Stimulated activated CD4-positive, alpha-beta T cell treated with anti-CD3 and anti-CD28 coated beads, Interleukin-4, amount 100 ng/mL, for 48 hours (primary cell): ENCODE measurements around the gene CLIC3.

Experiments used
- DNase-seq, 2 donors: peaks; one replicate each; pipeline ENCODE4 v3.0.0-alpha.2; 2020; ENCODE audit warnings: low read depth in 2 of 2

Gene CLIC3

DNA sequence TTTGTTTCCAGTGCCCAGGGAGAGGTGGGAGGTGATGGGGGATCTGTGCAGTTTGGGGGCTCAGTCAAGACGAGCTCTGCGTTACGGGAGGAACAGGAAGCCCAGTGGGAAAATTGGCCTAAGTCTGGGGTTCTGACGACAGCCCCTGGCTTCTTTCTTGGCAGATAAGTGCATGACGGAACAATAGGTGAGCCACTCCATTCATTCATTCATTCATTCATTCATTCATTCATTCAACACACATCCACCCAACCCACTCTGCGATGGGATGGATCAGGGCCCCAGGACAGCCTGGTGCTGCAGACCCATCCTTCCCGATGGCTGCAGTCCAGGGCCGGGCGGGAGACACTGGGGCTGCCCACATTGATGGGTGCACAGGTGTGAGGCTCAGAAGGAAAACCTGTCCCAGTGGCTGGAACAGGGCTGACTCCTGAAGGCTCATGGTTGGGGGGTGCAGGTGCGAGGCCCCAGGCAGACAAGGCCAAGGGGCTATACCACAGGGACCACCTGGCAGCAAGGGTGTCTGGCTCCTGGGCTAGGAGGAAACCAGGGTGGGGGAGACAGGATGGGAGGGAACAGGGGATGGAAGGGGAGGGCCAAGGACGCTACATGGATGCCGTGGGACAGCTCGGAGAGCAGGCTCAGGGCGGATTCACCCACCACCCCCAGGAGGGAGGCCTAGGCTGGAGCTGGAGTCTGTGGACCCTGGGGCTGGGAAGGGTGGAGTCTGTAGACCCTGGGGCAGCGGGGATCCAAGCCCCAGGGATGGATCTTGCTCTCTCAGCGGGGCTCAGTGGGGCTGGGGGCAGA lies 15.5 kb downstream of the CLIC3 start:
- no peak for DNase-seq

DNA sequence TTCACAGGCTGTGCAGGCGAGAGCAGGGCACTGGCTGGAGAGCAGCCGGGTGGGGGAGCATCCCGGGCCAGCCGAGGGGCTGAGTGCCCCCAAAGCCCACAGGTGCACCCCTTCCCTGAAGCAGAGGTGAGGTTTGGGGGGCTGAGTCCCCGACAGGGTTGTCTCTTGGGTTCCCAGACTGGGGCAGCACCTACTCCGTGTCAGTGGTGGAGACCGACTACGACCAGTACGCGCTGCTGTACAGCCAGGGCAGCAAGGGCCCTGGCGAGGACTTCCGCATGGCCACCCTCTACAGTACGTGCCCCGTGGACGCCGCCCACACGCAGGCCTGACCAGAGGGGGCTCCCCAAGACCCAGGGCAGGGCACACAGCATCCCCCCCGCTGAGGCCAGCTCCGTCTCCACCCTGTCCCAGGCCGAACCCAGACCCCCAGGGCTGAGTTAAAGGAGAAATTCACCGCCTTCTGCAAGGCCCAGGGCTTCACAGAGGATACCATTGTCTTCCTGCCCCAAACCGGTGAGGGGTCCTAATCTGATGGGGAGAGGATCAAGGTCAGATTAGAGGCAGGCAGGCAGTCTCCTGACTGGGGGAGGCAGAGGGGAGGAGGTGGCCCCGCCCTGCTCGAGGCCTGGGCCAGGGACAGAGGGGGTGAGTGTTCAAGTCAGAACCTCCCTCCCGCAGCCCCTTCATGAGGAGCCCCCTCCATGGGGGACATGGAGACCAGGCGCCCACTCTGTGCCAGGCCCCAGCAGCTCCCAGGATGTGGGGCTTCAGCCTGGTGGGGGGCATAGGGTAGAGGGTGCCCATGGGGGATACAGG lies 16.4 kb downstream of the CLIC3 start:
- DNase-seq = no peak

DNA sequence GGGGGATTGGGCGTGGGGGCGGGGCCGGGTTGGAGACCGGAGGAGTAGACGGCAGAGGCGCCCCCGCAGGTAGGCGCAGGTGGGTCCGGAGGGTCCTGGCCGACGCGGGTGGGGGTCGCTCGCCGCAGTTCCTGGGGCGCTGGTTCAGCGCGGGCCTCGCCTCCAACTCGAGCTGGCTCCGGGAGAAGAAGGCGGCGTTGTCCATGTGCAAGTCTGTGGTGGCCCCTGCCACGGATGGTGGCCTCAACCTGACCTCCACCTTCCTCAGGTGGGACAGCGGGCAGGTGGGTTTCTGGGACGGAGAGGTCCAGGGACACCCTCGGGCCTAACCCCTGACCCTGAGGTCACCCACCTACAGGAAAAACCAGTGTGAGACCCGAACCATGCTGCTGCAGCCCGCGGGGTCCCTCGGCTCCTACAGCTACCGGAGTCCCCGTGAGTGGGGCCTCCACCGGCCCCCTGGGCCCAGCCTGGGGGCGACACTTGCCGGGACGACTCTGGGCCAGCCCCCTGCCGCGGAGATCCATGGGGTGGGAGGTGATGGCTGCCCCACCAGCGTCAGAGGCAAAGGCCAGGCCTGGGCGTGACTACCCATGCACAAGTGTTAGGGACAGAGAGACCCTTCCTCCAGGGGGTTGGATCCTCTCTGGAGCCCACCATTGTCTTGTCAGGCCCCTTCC lies 17.4 kb downstream of the CLIC3 start:
- no peak for DNase-seq

DNA sequence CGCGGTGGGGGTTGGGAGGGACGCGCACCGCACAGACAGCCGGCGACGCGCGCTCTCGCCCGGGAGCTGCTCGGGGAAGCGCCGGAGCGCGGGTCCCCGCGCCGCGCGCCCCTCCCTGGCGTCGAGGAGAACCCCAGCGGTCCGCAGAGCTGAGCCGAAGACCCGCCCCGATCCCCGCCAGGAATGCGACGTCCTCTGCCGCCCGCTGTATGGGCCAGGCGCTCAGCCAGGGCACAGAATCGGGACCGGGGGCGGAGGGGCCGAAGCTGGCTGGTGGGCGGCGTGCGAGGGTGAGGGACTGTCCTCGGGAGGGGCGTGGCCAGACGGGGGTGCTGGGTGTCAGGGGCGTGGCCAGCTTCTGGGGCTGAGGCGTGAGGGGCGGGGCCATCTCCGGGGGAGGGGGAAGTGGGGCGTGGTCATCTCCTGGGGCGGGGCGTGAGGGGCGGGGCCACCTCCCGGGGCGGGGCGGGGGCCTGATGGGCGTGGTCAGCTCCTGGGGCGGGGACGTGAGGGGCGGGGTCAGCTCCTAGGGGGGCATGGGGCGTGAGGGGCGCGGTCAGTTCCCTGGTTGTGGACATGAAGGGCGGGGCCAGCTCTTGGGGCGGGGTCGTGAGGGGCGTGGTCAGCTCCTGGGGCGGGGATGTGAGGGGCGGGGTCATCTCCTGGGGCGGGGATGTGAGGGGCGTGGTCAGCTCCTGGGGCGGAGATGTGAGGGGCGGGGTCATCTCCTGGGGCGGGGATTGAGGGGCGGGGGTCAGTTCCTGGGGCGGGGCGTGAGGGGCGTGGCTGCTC lies 18.1 kb downstream of the CLIC3 start:
- peak; percentile 58 to 69 for DNase-seq

DNA sequence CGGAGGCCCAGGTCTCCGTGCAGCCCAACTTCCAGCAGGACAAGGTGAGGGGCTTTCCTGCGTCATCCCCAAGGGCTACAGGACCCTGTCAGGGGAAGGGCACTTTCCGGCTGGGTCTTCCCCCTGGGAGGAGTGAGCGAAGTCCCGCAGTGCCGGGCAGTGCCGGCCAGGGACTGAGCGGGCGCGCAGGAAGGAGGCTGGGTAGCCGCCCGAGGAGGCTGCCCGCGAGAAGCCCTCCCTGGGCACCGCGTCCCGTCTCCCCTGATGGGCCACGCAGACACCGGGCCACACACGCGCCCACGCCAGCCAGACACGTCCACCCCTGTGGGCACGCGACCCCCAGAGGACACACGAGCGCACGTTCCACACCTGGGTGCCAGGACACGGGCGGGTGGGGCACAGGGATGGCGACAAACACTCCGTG lies 18.7 kb downstream of the CLIC3 start:
- DNase-seq = no peak

DNA sequence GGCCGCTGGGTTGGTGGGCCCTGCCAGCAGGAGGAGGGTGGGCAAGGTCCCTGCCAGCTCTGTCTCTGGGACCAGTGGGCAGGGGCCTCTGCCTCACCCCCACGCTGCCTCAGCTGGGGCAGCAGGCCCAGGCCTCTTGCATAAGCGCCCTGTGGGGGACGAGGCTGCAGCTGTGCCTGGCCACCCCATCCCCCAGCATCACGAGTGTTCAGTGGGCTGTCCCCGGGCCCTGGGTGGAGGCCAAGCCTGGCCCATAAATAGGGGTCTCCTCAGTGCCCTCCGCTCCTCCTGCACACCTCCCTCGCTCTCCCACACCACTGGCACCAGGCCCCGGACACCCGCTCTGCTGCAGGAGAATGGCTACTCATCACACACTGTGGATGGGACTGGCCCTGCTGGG lies 19.1 kb downstream of the CLIC3 start, which contains the start of gene PTGDS:
Gene PTGDS, plus strand, starts transcription at position 282 of the 400 bp plus-strand sequence. Its CDS starts 75 bp downstream, at position 357.
- DNase-seq = no peak

DNA sequence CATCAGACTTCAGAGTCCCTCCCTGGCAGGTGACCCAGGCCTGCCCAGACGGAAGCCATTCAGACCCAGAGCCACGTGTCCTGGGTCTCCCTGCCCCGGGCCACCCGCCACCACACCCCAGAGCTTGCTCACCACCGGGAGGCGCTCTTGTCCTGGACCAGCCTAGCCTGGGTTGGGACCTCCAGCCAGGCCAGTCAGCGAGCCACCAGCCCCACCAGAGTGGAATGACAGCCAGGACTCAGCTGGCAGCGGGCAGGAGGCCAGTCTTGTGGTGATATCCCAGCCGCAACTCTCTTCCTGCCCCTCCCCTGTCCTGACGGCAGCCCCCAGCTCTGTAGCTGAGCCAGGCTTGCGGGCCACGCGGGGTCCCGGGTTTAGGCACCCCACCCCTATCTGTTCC lies 20.7 kb downstream of the CLIC3 start:
- peak in 1 of 2 donors; percentile 34 for DNase-seq

DNA sequence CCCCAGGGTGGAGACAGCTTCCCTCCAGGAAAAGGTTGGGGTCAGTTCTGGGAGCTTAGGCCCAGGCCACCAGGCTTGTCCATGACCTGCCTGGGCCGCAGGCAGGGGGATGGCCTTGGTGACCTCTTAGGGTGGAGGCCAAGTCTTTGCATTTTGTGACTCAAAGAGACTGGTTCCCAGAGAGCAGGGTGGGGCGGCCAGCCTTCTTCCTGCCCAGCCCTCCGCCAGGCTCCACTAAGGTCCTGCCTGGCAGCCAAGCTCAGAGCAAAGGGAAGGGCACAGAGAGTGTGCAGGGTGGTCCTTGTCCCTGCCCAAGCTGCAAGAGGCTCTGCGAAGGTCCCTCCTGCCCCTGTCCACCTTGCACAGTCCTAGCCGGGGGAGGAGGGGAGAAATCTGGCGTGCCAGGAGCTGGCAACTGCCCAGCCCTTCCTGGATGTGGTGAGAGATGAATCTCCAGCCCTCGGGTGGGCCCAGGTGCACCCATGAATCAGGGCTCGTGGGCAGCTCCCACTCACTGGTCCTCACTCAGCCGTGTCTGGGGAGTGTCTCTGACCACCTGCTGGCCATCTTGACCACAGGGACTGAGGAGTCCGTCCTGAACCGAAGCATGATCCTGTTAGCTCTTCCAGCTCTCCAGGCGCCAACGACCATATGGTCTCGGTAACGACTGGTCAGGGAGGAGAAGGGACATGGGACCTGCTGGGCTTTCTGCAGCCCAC lies 21.4 kb downstream of the CLIC3 start:
- DNase-seq = no peak

DNA sequence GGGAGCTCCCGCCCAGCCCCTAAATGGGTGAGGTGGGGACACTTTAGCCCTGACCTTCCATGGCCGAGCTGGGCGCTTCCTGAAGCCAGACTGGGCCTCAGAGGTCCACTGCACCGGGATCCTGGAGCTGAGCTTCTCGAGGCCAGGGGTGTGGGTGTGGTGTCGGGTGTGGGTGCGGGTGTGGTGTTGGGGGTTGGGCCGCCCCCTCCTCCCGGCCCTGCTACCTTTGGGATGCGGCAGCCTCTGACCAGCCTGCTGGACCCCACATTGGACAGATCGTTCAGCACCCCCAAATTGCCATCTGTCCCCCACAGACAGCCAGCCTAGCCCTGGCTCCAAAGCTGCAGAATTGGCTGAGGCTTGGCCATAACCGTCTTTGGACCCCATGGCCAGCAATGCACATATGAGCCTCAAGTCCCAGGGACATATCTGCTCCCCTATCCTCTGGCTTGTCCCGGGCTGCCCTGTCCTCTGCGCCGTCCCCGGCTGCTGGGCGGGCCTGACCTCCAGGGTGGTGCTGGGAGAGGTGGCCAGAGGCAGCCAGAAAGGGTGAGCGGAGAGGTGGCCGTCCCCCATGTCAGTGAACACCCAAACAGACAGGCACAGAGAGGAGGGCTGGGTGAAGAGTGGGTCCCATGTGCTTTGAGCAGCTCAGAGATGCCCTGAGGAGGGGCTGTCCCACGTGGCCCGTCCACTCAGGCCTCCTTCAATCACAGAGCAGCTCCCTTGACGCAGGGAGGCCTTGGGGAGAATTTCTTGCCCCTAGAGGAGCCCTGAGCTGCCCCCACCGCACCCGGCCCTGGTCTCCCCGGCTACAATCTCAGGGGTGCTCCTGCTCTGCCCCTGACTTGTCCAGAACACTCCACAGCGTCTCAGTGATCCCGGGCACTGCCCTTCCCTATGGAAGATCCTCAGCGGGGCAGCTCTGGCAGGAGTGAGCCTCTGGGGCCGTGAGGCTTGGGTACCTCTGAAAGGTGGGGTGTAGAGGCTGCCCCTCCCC lies 22.4 kb downstream of the CLIC3 start:
- DNase-seq = no peak

DNA sequence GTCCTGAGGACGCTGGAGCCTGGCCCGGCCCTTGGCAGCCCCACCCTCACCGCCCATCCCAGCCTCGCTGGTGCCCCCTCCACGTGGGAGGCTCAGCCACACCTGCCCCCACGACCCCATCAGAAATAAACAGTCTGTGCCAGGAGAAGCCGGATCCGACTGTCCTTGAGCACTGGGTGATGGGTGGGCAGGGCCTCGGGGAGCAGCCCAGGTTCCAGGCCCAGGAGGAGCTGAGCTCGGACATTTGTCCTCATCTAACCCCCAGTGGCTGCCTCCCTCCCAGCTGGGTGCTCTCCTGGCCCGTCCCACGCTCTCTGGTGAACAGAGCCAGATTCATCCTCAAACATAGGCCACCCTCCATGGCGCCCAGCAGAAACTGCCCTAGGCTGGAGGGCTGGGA lies 23.6 kb downstream of the CLIC3 start:
- DNase-seq = no peak

DNA sequence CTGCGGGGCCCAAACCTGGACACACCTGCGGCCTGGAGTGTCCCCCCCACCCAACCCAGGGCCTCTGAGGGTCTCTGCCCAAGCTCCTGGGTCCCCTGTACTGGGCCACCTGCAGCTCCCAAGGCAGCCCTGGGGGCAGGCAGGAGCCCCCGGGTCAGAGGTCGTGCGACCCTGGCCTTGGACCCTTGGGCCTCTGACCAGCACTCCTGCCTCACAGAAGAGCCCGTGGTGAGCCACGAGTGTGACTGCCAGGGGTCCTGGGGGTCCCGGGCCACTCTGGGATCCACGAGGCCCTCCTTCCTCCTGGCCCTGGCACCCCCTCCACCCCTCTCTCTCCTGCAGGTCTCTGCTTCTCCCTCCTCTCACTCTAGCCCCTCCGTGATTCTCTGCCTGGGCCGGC lies 24.0 kb downstream of the CLIC3 start:
- no peak for DNase-seq

DNA sequence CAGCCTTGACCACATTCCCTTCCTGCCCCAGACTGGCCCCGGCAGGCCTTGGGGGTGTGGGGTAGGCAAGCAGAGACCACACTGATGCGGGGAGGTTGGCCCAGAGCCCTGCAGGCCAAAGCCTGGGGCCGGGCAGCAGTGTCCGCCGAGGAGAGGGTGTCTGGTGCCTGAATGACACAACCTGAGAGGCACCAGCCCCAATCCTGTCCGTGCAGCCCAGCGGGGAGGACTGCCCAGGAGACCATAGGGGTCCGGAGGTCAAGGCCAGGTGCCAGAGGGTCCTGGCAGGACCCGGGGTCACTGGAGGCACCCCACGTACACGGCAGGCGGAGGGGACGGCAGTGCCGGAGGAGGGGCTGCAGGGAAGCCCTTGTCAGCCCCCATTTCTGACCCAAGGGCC lies 24.6 kb downstream of the CLIC3 start:
- no peak for DNase-seq

DNA sequence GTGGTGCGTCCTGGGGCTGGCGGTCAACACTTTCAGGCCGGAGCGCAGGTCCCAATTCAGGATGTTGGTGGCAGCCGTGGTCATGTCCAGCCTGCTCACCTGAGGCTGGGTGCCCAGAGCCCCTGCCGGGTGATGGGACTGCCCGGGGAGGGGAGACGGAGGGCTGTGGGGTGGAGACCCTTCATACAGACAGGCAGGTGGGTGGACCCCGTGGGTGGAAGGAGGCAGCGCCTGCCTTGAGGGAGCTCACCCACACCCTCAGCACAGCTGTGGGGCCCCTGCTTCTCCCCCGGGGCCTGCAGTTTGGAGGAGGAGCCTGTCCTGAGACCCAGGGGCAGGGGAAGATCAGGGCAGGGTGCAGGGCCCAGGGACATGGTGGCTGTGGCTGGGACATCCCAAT lies 26.0 kb downstream of the CLIC3 start:
- no peak for DNase-seq

DNA sequence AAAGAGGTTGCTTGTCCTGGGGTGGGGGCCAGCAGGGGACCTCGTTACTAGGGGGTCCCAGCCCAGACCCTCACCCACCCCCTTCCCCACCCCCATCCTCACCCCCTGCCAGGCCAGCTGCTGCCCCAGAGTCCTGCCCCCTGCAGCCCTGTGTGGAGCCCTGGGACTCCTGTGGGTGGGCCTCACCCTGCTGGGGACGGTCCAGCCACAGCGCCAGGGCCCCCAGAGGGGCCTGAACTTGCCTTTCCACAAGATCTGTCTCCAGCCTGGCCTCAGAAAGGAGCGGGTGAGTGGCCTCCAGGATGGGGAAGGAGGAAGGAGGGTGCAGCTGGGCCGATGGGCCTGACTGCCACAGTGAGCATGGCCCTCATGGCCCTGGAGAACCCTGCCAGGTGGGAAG lies 26.6 kb downstream of the CLIC3 start:
- DNase-seq = no peak

DNA sequence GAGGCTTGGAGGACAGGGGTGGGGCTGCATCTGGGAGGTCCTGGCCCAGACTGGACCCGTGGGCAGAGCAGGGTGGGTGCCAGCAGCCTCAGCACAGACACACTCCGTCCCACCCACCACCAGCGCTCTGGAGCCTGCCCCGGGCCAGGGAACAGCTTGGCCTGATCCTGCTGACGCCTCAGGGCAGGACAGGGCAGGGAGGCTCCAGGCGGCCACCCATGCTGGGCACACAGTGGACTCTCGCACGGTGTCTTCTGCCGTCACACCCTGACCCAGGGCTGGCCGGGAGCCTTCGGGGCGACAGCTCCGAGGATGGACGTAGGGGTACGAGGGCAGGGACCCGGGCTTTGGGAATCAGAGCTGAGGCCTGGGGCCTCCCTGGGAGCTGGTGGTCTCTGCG lies 27.2 kb downstream of the CLIC3 start:
- DNase-seq = no peak

DNA sequence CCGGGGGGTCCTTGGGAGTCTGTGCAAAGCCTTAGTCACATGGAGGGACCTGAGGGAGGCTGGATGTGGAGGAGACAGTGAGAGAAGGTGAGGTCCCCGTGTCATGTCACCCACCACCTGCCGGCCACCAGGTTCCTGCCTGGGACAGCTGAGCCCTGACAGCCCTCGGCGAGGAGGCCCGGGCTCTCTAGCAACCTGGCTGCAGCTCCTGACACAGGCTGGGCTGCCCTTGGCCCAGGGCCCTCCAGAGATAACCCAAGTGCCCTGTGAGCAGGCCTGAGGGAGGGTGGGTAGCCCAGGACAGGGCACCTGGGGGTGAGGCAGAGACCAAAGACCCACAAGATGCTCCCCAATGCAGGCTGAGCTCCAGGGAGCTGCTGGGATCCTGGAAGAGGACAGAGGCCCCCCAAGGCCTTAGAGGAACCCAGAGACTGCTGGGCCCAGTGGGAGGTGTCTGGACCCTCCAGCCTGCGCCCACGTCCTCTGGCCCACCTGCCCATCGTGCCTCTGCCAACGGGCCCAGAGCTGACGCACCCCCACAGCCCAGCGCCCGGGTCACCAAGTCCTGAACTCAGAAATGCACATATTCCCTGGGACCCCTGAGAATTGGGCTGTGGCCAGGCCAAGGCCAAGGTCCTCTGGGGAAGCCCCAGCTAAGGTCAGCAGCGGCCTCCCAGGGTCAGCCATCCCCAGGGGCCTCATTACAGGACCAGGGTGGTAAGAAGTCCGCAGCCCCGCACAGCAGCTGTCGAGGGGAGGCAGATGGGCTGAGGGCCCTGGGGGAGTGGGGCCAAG lies 27.8 kb downstream of the CLIC3 start:
- no peak for DNase-seq

DNA sequence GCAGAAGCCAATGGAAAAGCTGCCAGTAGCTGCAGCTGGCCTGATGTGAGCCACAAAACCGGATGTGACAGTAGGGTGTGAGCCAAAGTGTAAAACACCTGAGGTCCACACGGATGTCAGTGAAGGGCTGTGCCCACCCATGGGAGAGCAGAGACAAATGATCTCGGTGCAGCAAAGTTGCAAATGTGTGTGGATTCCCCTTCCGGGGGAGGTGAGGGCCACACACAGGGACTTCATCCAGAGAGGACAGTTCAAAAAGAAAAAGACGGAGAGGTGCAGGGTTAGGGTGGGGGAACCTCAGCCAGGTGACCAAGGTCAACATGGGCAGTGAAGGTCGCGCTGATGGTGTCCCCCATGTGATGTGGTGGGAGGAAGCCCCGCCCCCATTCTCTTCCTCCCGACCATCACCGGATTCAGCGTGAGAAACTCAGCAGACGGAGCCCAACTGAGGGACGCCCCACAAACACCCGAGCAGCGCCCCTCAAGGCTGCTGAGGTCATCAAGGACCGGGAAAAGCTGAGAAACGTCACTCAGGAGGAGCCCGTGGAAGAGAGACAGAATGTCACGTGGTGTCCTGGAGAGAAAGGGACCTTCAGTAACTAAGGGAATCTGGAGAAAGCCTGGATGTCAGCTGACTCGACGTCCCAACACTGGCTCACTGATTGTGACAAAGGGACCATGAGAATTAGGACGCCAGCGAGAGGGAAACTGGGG lies 30.4 kb downstream of the CLIC3 start:
- DNase-seq = no peak

DNA sequence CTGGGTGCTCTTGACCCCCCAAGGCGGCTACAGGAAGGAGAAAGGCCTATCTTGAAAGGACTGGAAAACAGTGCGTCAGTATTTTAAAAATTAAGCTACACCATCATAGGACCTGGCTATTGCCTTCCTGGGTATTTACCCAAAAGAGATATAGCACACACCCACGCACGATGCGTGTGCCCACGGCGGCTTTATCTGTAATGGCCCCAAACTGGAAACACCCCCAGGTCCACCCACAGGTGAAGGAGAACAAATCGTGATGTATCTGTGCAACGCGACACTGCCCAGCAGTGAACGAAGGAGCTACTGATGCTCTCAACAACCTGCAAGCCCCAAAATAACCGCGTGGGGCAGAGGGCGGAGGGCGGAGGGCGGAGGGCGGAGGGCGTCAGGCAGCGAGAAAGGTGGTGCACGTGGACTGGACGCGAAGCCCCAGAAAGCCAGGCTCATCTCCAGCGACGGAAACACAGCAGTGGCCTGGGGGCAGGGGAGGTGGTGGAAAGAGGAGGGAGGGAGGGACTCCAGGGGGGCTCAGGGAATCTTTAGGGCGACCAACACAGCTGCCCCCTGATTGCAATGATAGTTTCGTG lies 31.4 kb downstream of the CLIC3 start:
- DNase-seq = no peak
